ENCODE results near the gene PNPLA6. TPM values are rescaled to one million over a fixed set of nuclear protein-coding genes. Genes with fewer than 3 reads are reported as not detected.

PNPLA6 gene
- total and polyA plus RNA-seq, 9 of the 15 experiments (the other 6 are each of a cell fraction or from before 2014, with no cell fraction given), result 0.07 to 30.2 (median 8.3) TPM

- TF ChIP-seq ATF2 (CRISPR knock-in tag; IDR thresholded peaks at IDR 0.05) (no peak), SIN3B (IDR thresholded peaks at IDR 0.05; ENCODE audit: low read depth) (no peak), KLF10 (CRISPR knock-in tag; IDR thresholded peaks at IDR 0.05) (no peak), CREM (IDR thresholded peaks at IDR 0.05; ENCODE audit: low read depth) (0 out of 2 replicates have a peak, but pooled peaks have one; percentile 9)
Observed at GRCh38 chr19:7489609-7490044, 45.9 kb upstream of the PNPLA6 start (continued).

DNA sequence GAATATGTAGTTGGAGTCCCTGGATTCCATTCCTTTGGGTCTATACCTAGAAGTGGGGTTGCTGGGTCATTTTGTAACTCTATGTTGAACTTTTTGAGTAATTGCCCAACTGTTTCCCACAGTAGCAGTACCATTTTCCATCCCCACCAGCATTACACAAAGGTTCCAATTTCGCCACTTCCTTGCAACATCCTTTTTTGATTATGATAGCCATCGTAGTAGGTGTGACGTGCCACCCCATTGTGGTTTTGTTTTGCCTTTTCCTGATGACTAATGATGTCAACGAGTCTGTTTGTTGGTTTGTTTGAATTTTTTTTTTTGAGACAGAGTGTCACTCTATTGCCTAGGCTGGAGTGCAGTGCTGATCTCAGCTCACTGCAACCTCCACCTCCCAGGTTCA, 43.4 kb upstream of the PNPLA6 start:
- CTCF ChIA-PET (ENCODE audit: low intra/inter-chr PET ratio), result no interaction called here
- in situ Hi-C loops (cut with MboI), result no loop called here
- Histone ChIP-seq H3K27ac (ENCODE audit: extremely low read depth, low read depth, low read length) (no peak overlapping the region), H2AFZ (ENCODE audit: low read depth, low read length) (0 out of 2 replicates have a peak overlapping the region, but pooled peaks have one; percentile 81), H4K20me1 (replicated peaks; ENCODE audit: control insufficient read depth, insufficient read depth, low read length) (no peaks in the 10 kb centered on the region), H3K4me2 (ENCODE audit: insufficient read depth, low read length) (no peak overlapping the region), H3K9me1 (ENCODE audit: control insufficient read depth, insufficient read depth, low read length) (no peaks in the 10 kb centered on the region), H3K9me3 (replicated peaks; ENCODE audit: control insufficient read depth, insufficient read depth, low read depth, low read length) (no peaks in the 10 kb centered on the region; the same call in 1 of the 2 replicates), H3K36me3 (ENCODE audit: control insufficient read depth, insufficient read depth, low read length) (no peaks in the 10 kb centered on the region), H3K27me3 (ENCODE audit: control insufficient read depth in 2 of 2, insufficient read depth in 2 of 2, low read length in 2 of 2) (no peaks in the 10 kb centered on the region), H3K9ac (ENCODE audit: insufficient read depth in 1 of 2, low read depth in 2 of 2, low read length in 2 of 2) (no peak overlapping the region), H3K79me2 (ENCODE audit: control insufficient read depth, insufficient read depth, low read length) (peaks cover 2% of the 10 kb centered on the region; the same call in 1 of the 3 replicates), H3K4me3 (no peak overlapping the region), H3K4me1 (replicated peaks in 1 of 2; ENCODE audit: control insufficient read depth in 2 of 2, insufficient read depth in 2 of 2, low read length in 2 of 2) (peaks cover 19 to 23% of the 10 kb centered on the region in 2 experiments)
- intact Hi-C loops (cut with micrococcal nuclease), result no loop called here
- POLR2A ChIA-PET, result no interaction called here
- ATAC-seq (no peak), FAIRE-seq (no peak), DNase-seq (ENCODE audit: extremely low read depth in 1 of 4, low spot score in 3 of 4) (no peak)
- no TSS peak for BruUV-seq (replicated peaks)
- WGBS (ENCODE audit: insufficient coverage, low coverage, missing lambda C conversion rate), result 39% methylated on average over 4 of the region's 4 CpGs
- TF ChIP-seq CEBPB (tag; IDR thresholded peaks at IDR 0.05) (peak; percentile 84), CREB1 (IDR thresholded peaks at IDR 0.05) (no peak), CREB1 (CRISPR knock-in tag; IDR thresholded peaks at IDR 0.05) (peak; percentile 32; the same call in 1 of the 2 replicates), GABPA (tag; conservative IDR thresholded peaks at IDR 0.05; ENCODE audit: low read depth) (peak; percentile 71), STAT6 (CRISPR knock-in tag; IDR thresholded peaks at IDR 0.05) (no peak), PBX2 (CRISPR knock-in tag; IDR thresholded peaks at IDR 0.05; ENCODE audit: low read depth) (no peak), PBX2 (tag; conservative IDR thresholded peaks at IDR 0.05; ENCODE audit: low read depth) (no peak), MCM7 (IDR thresholded peaks at IDR 0.05) (no peak), BCL6 (CRISPR knock-in tag; IDR thresholded peaks at IDR 0.05) (no peak), CEBPG (CRISPR knock-in tag; IDR thresholded peaks at IDR 0.05) (peak; percentile 55), CEBPG (tag; conservative IDR thresholded peaks at IDR 0.05 in 1 of 2, IDR thresholded peaks at IDR 0.05 in 1 of 2) (peak; percentile 76 to 91), MAFK (IDR thresholded peaks at IDR 0.05; ENCODE audit: low read length) (no peak)
